ENCODE data around the gene SLC27A4. TPM values are rescaled to one million over a fixed set of nuclear protein-coding genes. Genes with fewer than 3 reads are reported as not detected.

Gene SLC27A4
- total RNA-seq, 6 experiments from 2014 or later = 21.1 to 31.1 (median 23.2) TPM

DNA sequence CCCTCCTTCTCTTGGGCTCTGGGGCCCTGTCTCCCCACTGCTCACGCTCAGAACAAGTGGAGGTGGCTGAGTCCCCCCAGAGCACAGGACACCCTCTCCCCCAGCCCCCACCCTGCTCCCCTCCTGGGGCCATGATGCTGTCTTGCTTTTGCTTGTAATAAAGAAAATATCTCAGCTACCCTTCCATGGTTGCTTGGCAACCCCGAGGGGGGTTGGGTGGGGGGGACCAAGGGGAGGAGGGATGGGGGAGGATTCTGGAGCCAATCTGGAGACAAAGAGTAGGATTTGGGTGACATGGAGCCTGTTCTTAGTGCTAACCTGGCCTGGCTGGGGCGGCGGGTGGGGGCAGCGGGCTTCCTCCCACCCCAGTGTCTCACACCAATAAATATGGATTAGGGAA lies 64.2 kb downstream of the SLC27A4 start:
- Mint-ChIP-seq H3K36me3 (ENCODE audit: low read depth) (no peaks in the 10 kb centered on the region), H3K9me3 (no peaks in the 10 kb centered on the region), H3K27me3 (ENCODE audit: insufficient read depth) (peaks cover 5% of the 10 kb centered on the region), H3K4me3 (no peak overlapping the region), H3K4me1 (ENCODE audit: low read depth) (peaks cover 8% of the 10 kb centered on the region), H3K27ac (no peak overlapping the region)
- no peak for DNase-seq
- TF ChIP-seq, protein P1, sequence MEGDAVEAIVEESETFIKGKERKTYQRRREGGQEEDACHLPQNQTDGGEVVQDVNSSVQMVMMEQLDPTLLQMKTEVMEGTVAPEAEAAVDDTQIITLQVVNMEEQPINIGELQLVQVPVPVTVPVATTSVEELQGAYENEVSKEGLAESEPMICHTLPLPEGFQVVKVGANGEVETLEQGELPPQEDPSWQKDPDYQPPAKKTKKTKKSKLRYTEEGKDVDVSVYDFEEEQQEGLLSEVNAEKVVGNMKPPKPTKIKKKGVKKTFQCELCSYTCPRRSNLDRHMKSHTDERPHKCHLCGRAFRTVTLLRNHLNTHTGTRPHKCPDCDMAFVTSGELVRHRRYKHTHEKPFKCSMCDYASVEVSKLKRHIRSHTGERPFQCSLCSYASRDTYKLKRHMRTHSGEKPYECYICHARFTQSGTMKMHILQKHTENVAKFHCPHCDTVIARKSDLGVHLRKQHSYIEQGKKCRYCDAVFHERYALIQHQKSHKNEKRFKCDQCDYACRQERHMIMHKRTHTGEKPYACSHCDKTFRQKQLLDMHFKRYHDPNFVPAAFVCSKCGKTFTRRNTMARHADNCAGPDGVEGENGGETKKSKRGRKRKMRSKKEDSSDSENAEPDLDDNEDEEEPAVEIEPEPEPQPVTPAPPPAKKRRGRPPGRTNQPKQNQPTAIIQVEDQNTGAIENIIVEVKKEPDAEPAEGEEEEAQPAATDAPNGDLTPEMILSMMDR (IDR thresholded peaks at IDR 0.05) = no peak

DNA sequence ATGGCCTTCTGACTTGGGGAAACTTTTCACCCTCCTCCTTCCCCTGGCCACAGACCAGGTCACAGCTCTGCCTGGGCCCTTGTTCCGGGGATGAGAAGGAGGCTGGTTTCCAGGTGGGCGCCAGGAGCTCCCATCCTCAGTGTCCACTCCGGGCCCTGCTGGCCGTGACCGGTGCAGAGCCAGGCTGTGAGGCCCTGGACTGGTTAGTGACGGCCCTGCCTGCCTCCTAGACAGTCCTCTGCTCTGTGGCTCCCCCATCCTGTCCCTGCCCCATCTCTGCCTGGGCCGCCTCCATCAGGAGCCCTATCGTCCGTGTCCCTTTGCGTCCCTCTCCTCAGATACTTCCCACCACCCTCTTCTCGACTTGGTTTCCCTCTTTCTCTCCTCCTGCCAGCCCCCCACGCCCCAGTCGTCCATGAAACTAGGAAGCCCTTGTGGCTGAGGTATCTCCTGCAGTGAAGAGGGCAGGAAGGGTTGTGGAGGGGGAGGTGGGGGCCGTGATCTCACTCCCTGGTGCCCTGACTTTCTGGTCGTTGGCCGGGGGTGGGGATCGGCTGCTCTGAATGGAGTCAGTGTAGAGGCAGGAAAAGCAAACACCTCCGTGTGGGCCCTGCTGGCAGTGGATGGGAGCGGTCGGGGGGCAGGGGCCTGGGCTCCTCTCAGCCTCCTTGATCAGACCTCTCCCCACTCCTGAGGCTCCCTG lies 64.9 kb downstream of the SLC27A4 start:
- Mint-ChIP-seq H3K9me3 (no peaks in the 10 kb centered on the region), H3K4me3 (no peak overlapping the region), H3K36me3 (ENCODE audit: low read depth) (no peaks in the 10 kb centered on the region), H3K27me3 (ENCODE audit: insufficient read depth) (peaks cover 2% of the 10 kb centered on the region), H3K27ac (no peak overlapping the region), H3K4me1 (ENCODE audit: low read depth) (peaks cover 8% of the 10 kb centered on the region)
- TF ChIP-seq, protein P1 (IDR thresholded peaks at IDR 0.05) = no peak
- no peak for DNase-seq

DNA sequence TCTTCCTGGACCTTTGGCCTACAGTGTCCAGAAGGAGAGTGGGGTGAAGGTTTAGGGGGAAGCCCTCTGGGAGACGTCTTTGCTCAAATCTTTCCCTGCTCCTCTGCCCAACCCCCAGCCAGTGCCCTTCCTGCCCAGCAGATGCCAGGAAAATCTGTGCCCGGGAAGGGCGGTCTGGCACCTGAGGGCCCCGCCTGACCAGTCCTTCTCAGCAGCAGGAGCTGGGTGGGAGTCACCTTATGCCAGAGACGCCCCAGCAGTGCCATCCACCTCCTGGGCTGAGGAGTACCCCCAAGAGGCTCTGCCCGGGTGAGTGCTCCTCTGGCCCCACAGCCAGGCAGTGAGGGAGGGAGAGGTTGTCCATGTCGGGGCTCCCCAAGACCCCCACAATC lies 65.4 kb downstream of the SLC27A4 start:
- no peak overlapping the region for H3K27ac Mint-ChIP-seq
- H3K27me3 Mint-ChIP-seq (ENCODE audit: insufficient read depth) = peaks cover 2% of the 10 kb centered on the region; the same call in 1 of the 2 replicates
- H3K36me3 Mint-ChIP-seq (ENCODE audit: low read depth) = no peaks in the 10 kb centered on the region
- no peaks in the 10 kb centered on the region for H3K9me3 Mint-ChIP-seq
- peaks cover 8% of the 10 kb centered on the region for H3K4me1 Mint-ChIP-seq (ENCODE audit: low read depth)
- TF ChIP-seq, protein P1 (IDR thresholded peaks at IDR 0.05) = no peak
- no peak overlapping the region for H3K4me3 Mint-ChIP-seq
- DNase-seq = no peak

DNA sequence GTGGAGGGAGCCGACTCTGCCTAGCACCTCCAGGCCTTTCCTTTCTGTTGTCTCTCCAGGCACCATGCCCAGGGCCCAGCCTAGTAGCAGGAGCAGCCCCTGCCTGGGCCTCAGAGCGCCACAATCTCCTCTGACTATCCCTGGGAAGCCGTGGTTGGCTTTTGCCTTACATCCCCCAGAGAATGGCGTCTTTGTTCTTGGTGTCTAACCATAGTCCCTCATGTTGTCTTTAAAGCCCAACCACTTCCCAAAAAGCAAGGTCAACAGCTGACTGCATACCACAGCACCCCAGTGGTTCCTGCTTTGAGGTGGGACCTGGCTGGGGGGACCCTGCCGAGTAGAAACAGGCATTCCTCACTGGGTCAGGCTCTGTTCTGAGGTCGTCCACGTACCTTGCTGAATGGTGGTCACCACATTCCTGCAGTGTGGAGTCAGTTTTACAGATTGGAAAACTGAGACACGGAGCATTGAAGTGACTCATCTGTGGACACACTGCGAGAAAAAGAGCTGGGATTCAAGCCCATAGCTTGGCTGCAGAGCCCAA lies 66.6 kb downstream of the SLC27A4 start:
- H3K27me3 Mint-ChIP-seq (ENCODE audit: insufficient read depth) = peaks cover 2% of the 10 kb centered on the region; the same call in 1 of the 2 replicates

DNA sequence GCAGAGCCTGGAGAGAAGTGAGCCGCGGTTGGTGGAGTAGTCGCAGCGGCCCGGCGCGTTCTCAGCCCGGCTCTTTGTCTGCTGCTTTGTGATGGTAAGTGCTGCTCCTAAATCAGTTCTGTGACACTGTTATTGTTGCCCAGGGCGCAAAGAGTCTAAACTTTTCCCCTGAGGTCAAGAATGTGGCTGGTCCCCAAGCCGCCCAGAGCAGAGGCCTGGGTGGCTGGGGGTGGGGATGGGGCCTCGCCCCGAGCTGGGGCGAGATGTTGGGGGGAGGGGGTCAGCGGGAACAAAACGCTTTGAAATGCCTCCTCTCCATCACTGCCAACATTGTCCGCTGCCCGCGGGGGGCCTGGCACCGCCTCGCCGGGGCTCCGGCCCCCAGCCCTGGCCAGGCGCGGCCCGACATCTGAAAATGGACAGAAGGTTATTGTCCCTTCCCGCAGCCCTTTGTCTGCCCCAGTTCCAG lies 68.7 kb downstream of the SLC27A4 start:
- no peak for DNase-seq
- Mint-ChIP-seq H3K27me3 (ENCODE audit: insufficient read depth) (peaks cover 5% of the 10 kb centered on the region; the same call in 1 of the 2 replicates), H3K27ac (no peak overlapping the region), H3K4me1 (ENCODE audit: low read depth) (peaks cover 8% of the 10 kb centered on the region), H3K4me3 (no peak overlapping the region), H3K36me3 (ENCODE audit: low read depth) (no peaks in the 10 kb centered on the region), H3K9me3 (no peaks in the 10 kb centered on the region)
- TF ChIP-seq, protein P1 (IDR thresholded peaks at IDR 0.05) = no peak

More for the DNA sequence above, 66.6 kb downstream of the SLC27A4 start:
- Mint-ChIP-seq H3K4me1 (ENCODE audit: low read depth) (peaks cover 8% of the 10 kb centered on the region), H3K4me3 (no peak overlapping the region), H3K27ac (peak overlapping the region; percentile 19), H3K36me3 (ENCODE audit: low read depth) (no peaks in the 10 kb centered on the region), H3K9me3 (no peaks in the 10 kb centered on the region)
- TF ChIP-seq, protein P1 (IDR thresholded peaks at IDR 0.05) = no peak
- no peak for DNase-seq
